Activated CD8-positive, alpha-beta T cell treated with anti-CD3 and anti-CD28 coated beads, Interleukin-2, amount 10 ng/mL, durations not matched to agents 7 days and 5 days (primary cell): ENCODE data around the gene GABBR2. TPM values are rescaled to one million over a fixed set of nuclear protein-coding genes. Genes with fewer than 3 reads are reported as not detected.
"Not testable (repeated sequence)": the region's sequence is repeated elsewhere in the genome, so short reads cannot be mapped to it uniquely, and the experiment has no call there.

Experiments
- ATAC-seq: fragments of 150-1000 bp; cut with Tn5 transposase; one replicate; pipeline ENCODE4 v1.10.0; 2021; ENCODE audit warnings: moderate library complexity
- CTCF ChIA-PET: fragments of 350-600 bp; sonication (Branson Sonifier 250); formaldehyde crosslinking; loops from one replicate; lab custom pipeline; 2021; ENCODE audit warnings: antibody characterized with exemption; lab: Charles Lee
- POLR2A ChIA-PET: fragments of 350-600 bp; sonication (Branson Sonifier 250); formaldehyde crosslinking; loops from one replicate; lab custom pipeline; 2021; ENCODE audit warnings: antibody characterized with exemption; lab: Charles Lee
- DNase-seq: peaks from one replicate; pipeline ENCODE4 v3.0.0-alpha.2; 2020
- H3K27ac Mint-ChIP-seq: one replicate; pipeline ENCODE4 v1.8.0; 2021; ENCODE audit warnings: mild to moderate bottlenecking, mixed read lengths
- H3K27me3 Mint-ChIP-seq: one replicate; pipeline ENCODE4 v1.8.0; 2021; ENCODE audit warnings: low read depth, mixed read lengths
- H3K36me3 Mint-ChIP-seq: one replicate; pipeline ENCODE4 v1.8.0; 2021; ENCODE audit warnings: low read depth, mixed read lengths
- H3K4me1 Mint-ChIP-seq: one replicate; pipeline ENCODE4 v1.8.0; 2021; ENCODE audit warnings: low read depth, mixed read lengths
- H3K4me3 Mint-ChIP-seq: one replicate; pipeline ENCODE4 v1.8.0; 2021; ENCODE audit warnings: mild to moderate bottlenecking, mixed read lengths
- H3K9me3 Mint-ChIP-seq: one replicate; pipeline ENCODE4 v1.8.0; 2022; ENCODE audit warnings: mixed read lengths; ENCODE audit not compliant: insufficient read depth
- total RNA-seq, 2 experiments: library from RNA; stranded (reverse); gene quantifications; one replicate each; pipeline ENCODE4 v1.2.3, GENCODE V29; 2021

Gene GABBR2
- total RNA-seq, 2 experiments from 2014 or later, result not detected

DNA sequence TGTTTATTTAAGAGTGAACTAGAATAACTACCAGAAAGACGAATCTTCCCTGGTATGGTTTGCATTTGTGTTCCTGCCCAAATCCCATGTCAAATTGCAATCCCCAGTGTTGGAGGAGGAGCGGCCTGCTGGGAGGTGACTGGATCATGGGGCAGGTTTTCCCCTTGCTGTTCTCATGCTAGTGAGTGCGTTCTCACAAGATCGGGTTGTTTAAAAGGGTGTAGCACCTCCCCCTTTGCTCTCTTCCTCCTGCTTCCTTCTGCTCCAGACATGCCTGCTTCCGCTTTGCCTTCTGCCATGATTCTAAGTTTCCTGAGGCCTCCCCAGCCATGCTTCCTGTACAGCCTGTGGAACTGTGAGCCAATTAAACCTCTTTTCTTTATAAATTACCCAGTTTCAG lies 242.9 kb downstream of the GABBR2 start:
- Mint-ChIP-seq H3K9me3 (peaks cover 8% of the 10 kb centered on the region), H3K27me3 (peaks cover 3% of the 10 kb centered on the region), H3K4me1 (no peaks in the 10 kb centered on the region), H3K36me3 (no peaks in the 10 kb centered on the region), H3K27ac (no peak overlapping the region), H3K4me3 (no peak overlapping the region)
- ChIA-PET CTCF (no interaction called here), POLR2A (no interaction called here)
- ATAC-seq (no peak), DNase-seq (no peak)

DNA sequence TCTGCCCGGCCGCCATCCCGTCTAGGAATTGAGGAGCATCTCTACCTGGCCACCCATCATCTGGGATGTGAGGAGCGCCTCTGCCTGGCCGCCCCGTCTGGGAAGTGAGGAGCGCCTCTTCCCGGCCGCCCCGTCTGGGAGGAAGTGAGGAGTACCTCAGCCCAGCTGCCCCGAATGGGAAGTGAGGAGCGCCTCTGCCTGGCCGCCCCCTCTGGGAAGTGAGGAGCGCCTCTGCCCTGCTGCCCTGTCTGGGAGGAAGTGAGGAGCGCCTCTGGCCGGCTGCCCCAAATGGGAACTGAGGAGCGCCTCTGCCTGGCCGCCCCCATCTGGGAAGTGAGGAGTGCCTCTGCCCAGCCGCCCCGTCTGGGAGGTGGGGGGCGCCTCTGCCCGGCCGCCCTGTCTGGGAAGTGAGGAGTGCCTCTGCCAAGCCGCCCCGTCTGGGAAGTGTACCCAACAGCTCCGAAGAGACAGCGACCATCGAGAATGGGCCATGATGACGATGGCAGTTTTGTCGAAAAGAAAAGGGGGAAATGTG lies 244.5 kb downstream of the GABBR2 start:
- not testable (repeated sequence) for H3K4me1 Mint-ChIP-seq, H3K36me3 Mint-ChIP-seq, H3K27me3 Mint-ChIP-seq

DNA sequence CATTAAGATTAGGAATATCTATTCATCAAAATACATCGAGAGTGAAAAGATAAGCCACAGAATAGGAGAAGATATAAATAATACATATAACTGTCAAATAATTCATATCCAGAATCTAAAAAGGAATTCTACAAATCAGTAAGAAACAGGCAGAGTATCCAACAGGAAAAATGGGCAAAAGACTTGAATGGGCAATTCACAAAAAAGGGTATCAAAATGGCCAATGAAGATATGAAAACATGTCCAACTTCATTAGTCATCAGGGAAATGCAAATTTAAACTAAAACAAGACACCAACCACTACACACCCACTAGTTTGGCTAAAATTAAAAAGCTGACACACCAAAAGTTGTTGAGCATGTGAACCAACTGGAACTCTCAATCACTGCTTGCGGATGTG lies 246.4 kb downstream of the GABBR2 start:
- CTCF ChIA-PET, result no interaction called here
- no peaks in the 10 kb centered on the region for H3K36me3 Mint-ChIP-seq
- ATAC-seq, result no peak

More for the DNA sequence above, 244.5 kb downstream of the GABBR2 start:
- CTCF ChIA-PET, DNase-seq, H3K4me3 Mint-ChIP-seq, POLR2A ChIA-PET, H3K27ac Mint-ChIP-seq, ATAC-seq: not testable (repeated sequence)
- peaks cover 19% of the 10 kb centered on the region for H3K9me3 Mint-ChIP-seq

DNA sequence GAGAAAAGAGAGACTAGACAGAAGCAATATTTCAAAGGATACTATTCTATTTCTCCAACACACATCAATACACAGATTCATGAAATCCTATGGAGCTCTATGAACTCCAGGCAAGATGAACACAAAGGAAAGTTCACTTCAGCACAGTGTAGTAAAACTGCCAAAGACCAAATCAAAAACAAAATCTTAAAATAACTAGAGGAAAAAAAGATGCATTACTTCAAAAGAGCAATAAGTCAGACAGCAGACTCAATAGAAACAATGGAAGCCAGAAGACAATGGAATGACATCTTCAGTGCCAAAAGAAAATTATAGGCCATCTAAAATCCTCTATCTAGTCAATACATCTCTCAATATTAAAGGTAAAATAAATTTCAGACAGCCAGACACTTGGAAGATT lies 248.0 kb downstream of the GABBR2 start:
- H3K4me3 Mint-ChIP-seq, result no peak overlapping the region
- ATAC-seq (no peak), DNase-seq (no peak)
- H3K27me3 Mint-ChIP-seq, result peaks cover 14% of the 10 kb centered on the region
- H3K9me3 Mint-ChIP-seq, result peaks cover 19% of the 10 kb centered on the region
- no peaks in the 10 kb centered on the region for H3K4me1 Mint-ChIP-seq
- H3K27ac Mint-ChIP-seq, result no peak overlapping the region
- ChIA-PET CTCF (no interaction called here), POLR2A (no interaction called here)
- H3K36me3 Mint-ChIP-seq, result no peaks in the 10 kb centered on the region

More for the DNA sequence above, 246.4 kb downstream of the GABBR2 start:
- peaks cover 3% of the 10 kb centered on the region for H3K27me3 Mint-ChIP-seq
- POLR2A ChIA-PET, result no interaction called here
- H3K27ac Mint-ChIP-seq, result no peak overlapping the region
- peaks cover 19% of the 10 kb centered on the region for H3K9me3 Mint-ChIP-seq
- H3K4me1 Mint-ChIP-seq, result no peaks in the 10 kb centered on the region
- no peak overlapping the region for H3K4me3 Mint-ChIP-seq
- DNase-seq, result no peak

DNA sequence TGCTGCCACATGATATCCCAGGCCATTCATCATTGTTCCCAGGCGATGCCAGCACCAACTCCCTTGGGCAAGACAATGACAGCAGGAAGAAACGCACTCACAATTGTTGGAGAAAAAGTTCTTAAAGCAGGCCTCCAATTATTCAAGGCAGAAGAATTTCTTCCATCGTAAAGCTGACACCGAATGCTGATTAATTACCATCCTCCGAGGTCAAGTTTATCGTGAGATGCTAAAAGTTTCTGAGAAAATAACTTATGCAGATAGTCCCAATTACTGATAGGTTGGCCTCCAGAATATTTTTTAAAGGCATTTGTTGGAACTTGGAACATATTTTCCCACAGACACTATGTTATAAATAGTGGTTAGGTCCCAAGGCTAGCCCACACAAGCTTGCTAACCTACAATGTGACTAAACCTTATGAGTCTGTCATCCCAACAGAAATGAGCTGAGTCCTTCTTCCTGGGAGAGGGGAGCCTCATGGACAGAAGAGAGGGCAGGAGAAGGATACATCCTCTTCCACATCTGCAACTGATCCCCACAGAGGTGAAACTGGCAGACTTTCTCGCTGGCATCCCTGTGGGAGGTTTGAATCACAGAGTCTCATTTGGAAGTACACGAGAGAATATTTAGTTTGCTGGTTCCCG lies 250.9 kb downstream of the GABBR2 start:
- H3K27ac Mint-ChIP-seq, result no peak overlapping the region
- H3K36me3 Mint-ChIP-seq, result no peaks in the 10 kb centered on the region
- H3K9me3 Mint-ChIP-seq, result peaks cover 19% of the 10 kb centered on the region
- ATAC-seq (no peak), DNase-seq (no peak)
- no peak overlapping the region for H3K4me3 Mint-ChIP-seq
- H3K27me3 Mint-ChIP-seq, result peaks cover 16% of the 10 kb centered on the region
- no peaks in the 10 kb centered on the region for H3K4me1 Mint-ChIP-seq
- ChIA-PET CTCF (no interaction called here), POLR2A (no interaction called here)

DNA sequence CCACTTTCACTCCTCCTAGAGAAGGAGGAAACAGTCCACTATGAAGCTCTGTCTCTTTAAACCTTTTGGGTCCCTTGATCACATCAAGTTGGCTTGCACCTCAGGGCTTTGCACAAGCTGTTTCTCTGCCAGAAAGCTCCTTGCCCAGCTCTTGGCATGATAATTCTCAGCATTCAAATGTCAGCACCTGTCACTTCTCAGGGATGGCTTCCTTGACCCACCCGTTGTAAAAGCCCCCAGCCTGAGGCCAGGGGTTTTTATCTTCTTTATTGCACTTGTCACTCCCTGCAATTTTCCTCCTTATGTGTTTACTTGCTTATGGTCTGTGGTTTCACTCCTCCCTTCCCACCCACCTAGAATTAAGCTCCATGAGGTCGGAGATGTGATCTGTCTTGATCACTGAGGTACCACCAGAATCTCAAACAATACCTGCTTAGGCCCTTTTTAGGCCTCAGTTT lies 252.6 kb downstream of the GABBR2 start:
- Mint-ChIP-seq H3K9me3 (peaks cover 15% of the 10 kb centered on the region), H3K36me3 (no peaks in the 10 kb centered on the region), H3K27me3 (peaks cover 20% of the 10 kb centered on the region), H3K27ac (no peak overlapping the region), H3K4me1 (no peaks in the 10 kb centered on the region), H3K4me3 (no peak overlapping the region)
- CTCF ChIA-PET, result no interaction called here
- DNase-seq (no peak), ATAC-seq (no peak)
- POLR2A ChIA-PET, result no interaction called here

DNA sequence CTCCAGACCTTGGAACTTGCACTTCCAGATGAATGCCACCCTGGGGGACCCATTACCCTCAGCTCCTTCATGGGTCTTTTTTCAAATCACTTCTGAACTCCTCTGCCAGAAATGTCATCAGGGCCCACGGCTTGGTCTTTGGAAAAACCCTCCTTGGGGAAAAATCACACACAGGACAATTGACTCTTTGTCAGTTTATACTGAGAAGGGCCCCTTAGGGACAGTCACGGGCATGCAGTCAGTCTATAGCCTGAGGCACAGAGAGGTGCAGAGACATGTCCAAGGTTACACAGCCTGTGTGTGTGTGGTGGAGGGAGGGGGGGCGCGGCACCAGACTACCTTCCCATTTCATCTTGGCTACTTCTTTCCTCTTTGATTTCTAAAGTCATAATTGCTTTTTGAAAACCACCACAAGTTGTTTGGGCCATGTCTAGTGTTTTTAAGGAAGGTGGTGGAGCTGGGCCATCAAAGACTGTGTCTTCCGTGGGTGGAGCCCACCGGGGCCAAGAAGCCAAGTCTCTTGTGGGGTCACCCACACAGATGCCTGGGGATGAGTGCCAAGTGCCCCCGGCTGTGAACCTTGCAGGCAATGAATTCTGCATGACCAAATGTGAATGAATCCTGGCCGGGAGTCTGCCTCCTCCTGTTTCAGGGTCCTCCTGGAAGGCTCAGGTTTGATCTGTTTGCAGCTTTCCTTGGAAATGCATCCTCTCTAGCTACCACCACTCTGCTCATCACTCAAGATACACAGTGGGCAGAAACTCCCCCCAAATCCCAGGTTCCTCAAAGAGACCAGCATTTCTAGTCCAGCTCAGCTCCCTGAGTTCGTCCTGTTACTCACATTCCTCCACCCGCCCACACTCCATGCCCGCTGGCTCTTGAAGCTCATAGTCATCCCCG lies 253.2 kb downstream of the GABBR2 start:
- Mint-ChIP-seq H3K9me3 (peaks cover 8% of the 10 kb centered on the region), H3K4me3 (no peak overlapping the region), H3K27ac (no peak overlapping the region), H3K27me3 (peaks cover 20% of the 10 kb centered on the region), H3K4me1 (no peaks in the 10 kb centered on the region), H3K36me3 (no peaks in the 10 kb centered on the region)
- DNase-seq (no peak), ATAC-seq (no peak)
- ChIA-PET CTCF (no interaction called here), POLR2A (no interaction called here)

DNA sequence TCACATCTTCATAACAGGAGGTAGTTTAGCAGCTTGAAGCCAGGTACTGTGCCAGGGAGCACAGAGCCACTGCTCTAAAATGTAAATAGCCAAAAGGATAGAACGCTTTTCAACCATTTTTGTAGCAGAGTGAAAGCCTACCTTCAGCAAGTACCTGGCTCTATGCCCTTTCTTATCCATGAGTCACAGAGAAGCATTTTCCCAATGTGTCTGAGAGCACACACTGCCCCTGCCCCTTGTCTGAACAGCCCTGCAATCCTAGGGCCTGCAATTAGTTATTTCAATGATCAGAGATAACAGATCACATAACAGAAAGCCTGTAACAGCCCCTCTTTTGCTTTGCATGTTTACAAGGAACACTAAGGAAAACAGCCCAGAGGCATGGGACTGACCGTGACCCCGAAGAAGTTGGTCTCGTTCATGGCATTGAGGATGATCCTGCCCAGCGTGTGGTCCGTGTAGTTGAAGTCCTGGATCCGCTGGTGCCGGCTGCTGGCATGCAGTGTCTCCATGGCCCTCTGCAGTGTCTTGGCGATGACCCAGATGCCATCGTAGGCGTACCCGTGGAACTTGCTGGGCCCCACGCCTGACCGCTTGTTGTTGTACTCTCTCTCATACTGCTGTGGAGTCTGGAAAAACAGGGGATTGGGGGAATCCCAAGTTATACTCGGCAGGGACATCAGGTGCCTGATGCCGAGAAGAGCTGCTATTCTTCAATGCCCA lies 255.0 kb downstream of the GABBR2 start:
- Mint-ChIP-seq H3K4me3 (no peak overlapping the region), H3K36me3 (no peaks in the 10 kb centered on the region), H3K4me1 (no peaks in the 10 kb centered on the region), H3K27ac (no peak overlapping the region), H3K9me3 (no peaks in the 10 kb centered on the region), H3K27me3 (peaks cover 20% of the 10 kb centered on the region)
- ChIA-PET POLR2A (no interaction called here), CTCF (no interaction called here)
- no peak for ATAC-seq
- DNase-seq, result no peak

DNA sequence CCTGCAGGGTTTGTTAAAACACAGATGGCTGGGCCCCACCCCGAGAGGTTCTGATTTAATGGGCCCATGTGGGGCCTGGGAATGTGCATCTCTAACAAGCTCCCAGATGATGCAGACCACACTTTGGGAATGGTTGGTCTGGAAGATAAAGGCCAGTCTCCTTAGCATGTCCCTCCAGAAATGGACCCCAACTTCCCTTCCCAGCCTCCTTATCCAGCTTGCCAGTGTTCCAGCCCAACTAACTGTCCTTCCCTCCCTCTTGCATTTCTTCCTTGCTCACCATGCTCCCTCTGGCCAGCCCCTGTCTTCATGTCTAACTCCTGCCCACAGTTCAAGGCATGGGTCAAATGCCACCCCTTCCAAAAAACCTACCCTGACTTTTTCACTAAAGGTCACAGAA lies 257.2 kb downstream of the GABBR2 start:
- Mint-ChIP-seq H3K9me3 (no peaks in the 10 kb centered on the region), H3K4me3 (no peak overlapping the region), H3K4me1 (no peaks in the 10 kb centered on the region), H3K36me3 (no peaks in the 10 kb centered on the region), H3K27me3 (peaks cover 11% of the 10 kb centered on the region), H3K27ac (no peak overlapping the region)
- CTCF ChIA-PET, result no interaction called here
- ATAC-seq (no peak), DNase-seq (no peak)
- POLR2A ChIA-PET, result no interaction called here

DNA sequence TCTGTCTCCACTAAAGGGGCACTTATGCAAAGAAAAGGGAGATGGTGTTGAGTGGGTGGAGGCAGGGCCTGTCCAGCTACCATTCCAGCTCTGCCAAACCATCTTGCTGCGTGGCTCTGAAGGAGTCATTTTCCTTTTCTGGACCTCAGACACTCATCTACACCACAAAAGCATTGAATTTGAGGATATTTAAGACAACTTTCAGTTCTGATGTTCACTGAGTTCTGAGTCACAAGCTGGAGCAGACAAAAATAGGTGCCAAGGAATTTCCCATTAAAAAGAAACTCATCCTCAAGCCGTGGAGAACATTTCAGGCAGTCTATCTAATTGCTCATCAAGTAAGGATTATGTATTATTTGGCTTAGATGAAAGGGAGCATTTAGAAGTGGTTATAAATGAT lies 258.2 kb downstream of the GABBR2 start:
- H3K9me3 Mint-ChIP-seq, result no peaks in the 10 kb centered on the region
- no peaks in the 10 kb centered on the region for H3K36me3 Mint-ChIP-seq
- no peak for ATAC-seq
- DNase-seq, result no peak
- CTCF ChIA-PET, result no interaction called here
- H3K4me1 Mint-ChIP-seq, result no peaks in the 10 kb centered on the region
- peaks cover 6% of the 10 kb centered on the region for H3K27me3 Mint-ChIP-seq
- no peak overlapping the region for H3K4me3 Mint-ChIP-seq
- POLR2A ChIA-PET, result no interaction called here
- no peak overlapping the region for H3K27ac Mint-ChIP-seq

DNA sequence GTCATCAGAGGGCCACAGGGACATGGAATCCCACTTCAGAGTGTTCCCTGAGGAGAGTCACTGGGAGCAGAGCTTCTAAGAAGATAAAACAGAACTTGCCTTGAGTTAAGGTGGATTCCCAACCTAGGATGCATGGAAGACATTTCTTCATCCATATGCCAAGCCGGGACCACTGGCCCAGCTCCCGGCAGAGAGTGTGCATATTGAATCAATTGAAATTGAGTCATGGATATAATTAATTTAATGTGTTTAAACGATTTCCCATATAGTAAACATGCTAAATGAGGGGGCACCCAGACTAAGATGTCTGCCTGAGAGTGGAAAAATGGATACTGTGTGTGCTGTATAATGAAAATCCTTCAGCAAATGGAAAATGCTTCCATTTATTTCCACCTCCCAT lies 258.9 kb downstream of the GABBR2 start:
- H3K36me3 Mint-ChIP-seq, result no peaks in the 10 kb centered on the region
- no peak overlapping the region for H3K27ac Mint-ChIP-seq
- ATAC-seq (no peak), DNase-seq (no peak)
- H3K9me3 Mint-ChIP-seq, result no peaks in the 10 kb centered on the region
- H3K4me1 Mint-ChIP-seq, result no peaks in the 10 kb centered on the region
- ChIA-PET POLR2A (no interaction called here), CTCF (no interaction called here)
- no peak overlapping the region for H3K4me3 Mint-ChIP-seq
- peaks cover 6% of the 10 kb centered on the region for H3K27me3 Mint-ChIP-seq

DNA sequence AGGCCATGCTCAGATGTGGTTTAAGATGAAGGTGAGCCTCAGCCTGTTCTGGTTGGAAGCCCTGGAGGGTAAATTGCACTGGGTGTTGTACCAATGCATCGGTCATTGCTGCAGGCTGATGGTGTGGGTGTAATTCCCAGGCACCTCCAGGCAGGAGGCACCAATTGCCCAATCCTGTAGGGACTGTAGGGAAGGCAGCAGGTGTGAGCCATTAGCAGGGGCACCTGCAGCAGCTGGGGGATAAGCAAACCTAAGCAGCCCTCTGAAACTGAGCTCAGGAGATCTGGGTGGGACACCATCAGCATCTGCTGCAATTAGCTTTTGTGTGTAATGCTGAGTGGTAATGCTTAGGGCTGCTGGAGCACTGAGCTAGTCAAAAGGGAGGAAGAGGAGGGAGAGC lies 263.2 kb downstream of the GABBR2 start:
- Mint-ChIP-seq H3K9me3 (no peaks in the 10 kb centered on the region), H3K36me3 (no peaks in the 10 kb centered on the region), H3K4me1 (no peaks in the 10 kb centered on the region), H3K27me3 (peaks cover 10% of the 10 kb centered on the region), H3K4me3 (no peak overlapping the region), H3K27ac (no peak overlapping the region)
- ChIA-PET POLR2A (no interaction called here), CTCF (no interaction called here)
- ATAC-seq (no peak), DNase-seq (no peak)
